ENCODE results near the gene TBPL1. TPM values are rescaled to one million over a fixed set of nuclear protein-coding genes. Genes with fewer than 3 reads are reported as not detected.
"Not testable (repeated sequence)": the region's sequence is repeated elsewhere in the genome, so short reads cannot be mapped to it uniquely, and the experiment has no call there.

Gene TBPL1
- total RNA-seq, 1 experiment from 2014 or later: 39.7 TPM

DNA sequence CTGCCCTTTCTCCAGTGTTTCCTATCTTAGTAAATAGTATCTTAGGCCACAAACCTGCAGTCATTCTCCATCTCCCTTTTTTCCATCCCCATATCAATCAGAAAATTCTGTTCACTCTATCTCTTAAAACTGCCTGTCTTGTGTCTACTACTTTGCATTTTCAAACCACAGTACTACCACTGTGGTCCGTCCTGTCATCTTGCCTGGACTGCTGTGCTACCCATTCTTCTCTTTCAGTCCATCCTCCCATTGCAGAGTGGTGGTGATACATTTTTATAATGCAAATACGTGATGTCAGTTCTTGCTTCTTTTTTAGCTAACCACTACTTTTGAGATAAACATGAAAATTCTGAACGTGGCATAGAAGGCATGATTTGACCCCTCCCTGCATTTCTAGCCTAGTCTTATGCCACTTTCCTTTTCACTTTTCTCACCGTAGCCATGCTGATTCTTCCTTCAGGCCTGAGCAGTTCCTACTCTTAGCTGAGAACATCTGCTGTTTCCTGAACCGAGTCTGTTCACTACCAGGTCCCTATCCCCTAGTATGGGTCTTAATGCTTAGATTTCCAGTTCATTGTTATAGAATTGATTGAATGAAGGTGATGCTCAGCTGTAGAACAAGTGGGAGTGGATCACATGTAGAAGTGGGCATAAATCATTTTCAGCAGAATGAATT, 13.8 kb downstream of the TBPL1 start:
- no peak overlapping the region for H3K4me3 ChIP-seq (ENCODE audit: low read depth in 2 of 2, low read length in 2 of 2)
- H3K36me3 ChIP-seq (ENCODE audit: control insufficient read depth, insufficient read depth, low read length): no peaks in the 10 kb centered on the region
- TF ChIP-seq CTCF (IDR thresholded peaks at IDR 0.05) (no peak), TCF7L2 (IDR thresholded peaks at IDR 0.05; ENCODE audit: low read depth, low read length) (no peak), POLR2AphosphoS5 (IDR thresholded peaks at IDR 0.05; ENCODE audit: low read depth, low read length) (no peak), SIN3A (IDR thresholded peaks at IDR 0.05; ENCODE audit: borderline replicate concordance, insufficient read depth, low read depth, low read length) (no peak)
- TF ChIP-seq, protein P1, sequence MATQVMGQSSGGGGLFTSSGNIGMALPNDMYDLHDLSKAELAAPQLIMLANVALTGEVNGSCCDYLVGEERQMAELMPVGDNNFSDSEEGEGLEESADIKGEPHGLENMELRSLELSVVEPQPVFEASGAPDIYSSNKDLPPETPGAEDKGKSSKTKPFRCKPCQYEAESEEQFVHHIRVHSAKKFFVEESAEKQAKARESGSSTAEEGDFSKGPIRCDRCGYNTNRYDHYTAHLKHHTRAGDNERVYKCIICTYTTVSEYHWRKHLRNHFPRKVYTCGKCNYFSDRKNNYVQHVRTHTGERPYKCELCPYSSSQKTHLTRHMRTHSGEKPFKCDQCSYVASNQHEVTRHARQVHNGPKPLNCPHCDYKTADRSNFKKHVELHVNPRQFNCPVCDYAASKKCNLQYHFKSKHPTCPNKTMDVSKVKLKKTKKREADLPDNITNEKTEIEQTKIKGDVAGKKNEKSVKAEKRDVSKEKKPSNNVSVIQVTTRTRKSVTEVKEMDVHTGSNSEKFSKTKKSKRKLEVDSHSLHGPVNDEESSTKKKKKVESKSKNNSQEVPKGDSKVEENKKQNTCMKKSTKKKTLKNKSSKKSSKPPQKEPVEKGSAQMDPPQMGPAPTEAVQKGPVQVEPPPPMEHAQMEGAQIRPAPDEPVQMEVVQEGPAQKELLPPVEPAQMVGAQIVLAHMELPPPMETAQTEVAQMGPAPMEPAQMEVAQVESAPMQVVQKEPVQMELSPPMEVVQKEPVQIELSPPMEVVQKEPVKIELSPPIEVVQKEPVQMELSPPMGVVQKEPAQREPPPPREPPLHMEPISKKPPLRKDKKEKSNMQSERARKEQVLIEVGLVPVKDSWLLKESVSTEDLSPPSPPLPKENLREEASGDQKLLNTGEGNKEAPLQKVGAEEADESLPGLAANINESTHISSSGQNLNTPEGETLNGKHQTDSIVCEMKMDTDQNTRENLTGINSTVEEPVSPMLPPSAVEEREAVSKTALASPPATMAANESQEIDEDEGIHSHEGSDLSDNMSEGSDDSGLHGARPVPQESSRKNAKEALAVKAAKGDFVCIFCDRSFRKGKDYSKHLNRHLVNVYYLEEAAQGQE (IDR thresholded peaks at IDR 0.05; ENCODE audit: insufficient read depth in 1 of 2, low read depth in 2 of 2, low read length in 1 of 2): no peak
- no peaks in the 10 kb centered on the region for H3K27me3 ChIP-seq (ENCODE audit: control insufficient read depth, insufficient read depth, low read length)
- ATAC-seq (peak; percentile 58), DNase-seq (ENCODE audit: low read depth, low spot score) (no peak)
- no peak overlapping the region; the same call in 1 of the 2 replicates for H3K27ac ChIP-seq (ENCODE audit: low read length)
- CTCF ChIA-PET: no interaction called here
- intact Hi-C loops (cut with micrococcal nuclease; ENCODE audit: unreplicated experiment): no loop called here
- BruUV-seq (replicated peaks): no TSS peak
- in situ Hi-C loops (cut with HindIII; ENCODE audit: low pct_unique_long_range_greater_than_20kb, low sequenced_read_pairs): no loop called here
- no peaks in the 10 kb centered on the region for H3K9me3 ChIP-seq (ENCODE audit: control insufficient read depth, insufficient read depth, low read depth, low read length)
- H3K4me1 ChIP-seq (ENCODE audit: control insufficient read depth, insufficient read depth, low read length): peaks cover 24% of the 10 kb centered on the region
- POLR2A ChIA-PET: no interaction called here

GRCh38 chr6:133967347-133967746, 14.3 kb downstream of the TBPL1 start:
- ChIA-PET POLR2A (no interaction called here), CTCF (interaction anchor here (0.6 kb wide), 1 partner anchor 77 kb away, joined by 5 read pairs; no protein-coding TSS in a partner anchor)
- H3K27me3 ChIP-seq (ENCODE audit: control insufficient read depth, insufficient read depth, low read length): no peaks in the 10 kb centered on the region
- DNase-seq (ENCODE audit: low read depth, low spot score): no peak
- H3K27ac ChIP-seq (ENCODE audit: low read length): no peak overlapping the region
- peaks cover 19% of the 10 kb centered on the region for H3K4me1 ChIP-seq (ENCODE audit: control insufficient read depth, insufficient read depth, low read length)
- H3K36me3 ChIP-seq (ENCODE audit: control insufficient read depth, insufficient read depth, low read length): no peaks in the 10 kb centered on the region
- H3K9me3 ChIP-seq (ENCODE audit: control insufficient read depth, insufficient read depth, low read depth, low read length): no peaks in the 10 kb centered on the region
- no TSS peak for BruUV-seq (replicated peaks)
- intact Hi-C loops (cut with micrococcal nuclease; ENCODE audit: unreplicated experiment) (no loop called here), in situ Hi-C loops (cut with HindIII; ENCODE audit: low pct_unique_long_range_greater_than_20kb, low sequenced_read_pairs) (no loop called here)
- TF ChIP-seq TCF7L2 (IDR thresholded peaks at IDR 0.05; ENCODE audit: low read depth, low read length) (no peak), CTCF (IDR thresholded peaks at IDR 0.05) (no peak), SIN3A (IDR thresholded peaks at IDR 0.05; ENCODE audit: borderline replicate concordance, insufficient read depth, low read depth, low read length) (no peak), POLR2AphosphoS5 (IDR thresholded peaks at IDR 0.05; ENCODE audit: low read depth, low read length) (no peak)
- peak; percentile 67 for ATAC-seq
- no peak overlapping the region for H3K4me3 ChIP-seq (ENCODE audit: low read depth in 2 of 2, low read length in 2 of 2)

GRCh38 chr6:133967835-133968234, 14.8 kb downstream of the TBPL1 start:
- in situ Hi-C loops (cut with HindIII; ENCODE audit: low pct_unique_long_range_greater_than_20kb, low sequenced_read_pairs); H3K27me3 ChIP-seq (ENCODE audit: control insufficient read depth, insufficient read depth, low read length); DNase-seq (ENCODE audit: low read depth, low spot score); H3K27ac ChIP-seq (ENCODE audit: low read length); H3K36me3 ChIP-seq (ENCODE audit: control insufficient read depth, insufficient read depth, low read length); POLR2A ChIA-PET; intact Hi-C loops (cut with micrococcal nuclease; ENCODE audit: unreplicated experiment); H3K4me3 ChIP-seq (ENCODE audit: low read depth in 2 of 2, low read length in 2 of 2); H3K9me3 ChIP-seq (ENCODE audit: control insufficient read depth, insufficient read depth, low read depth, low read length); BruUV-seq (replicated peaks): not testable (repeated sequence)
- peaks cover 24% of the 10 kb centered on the region for H3K4me1 ChIP-seq (ENCODE audit: control insufficient read depth, insufficient read depth, low read length)
- CTCF ChIA-PET: interaction anchor here (0.6 kb wide), 1 partner anchor 76 kb away, joined by 5 read pairs; no protein-coding TSS in a partner anchor
- peak; percentile 77 for ATAC-seq
